ENCODE measurements around the gene PRPF38A.
"Not testable (repeated sequence)": the region's sequence is repeated elsewhere in the genome, so short reads cannot be mapped to it uniquely, and the experiment has no call there.

Gene PRPF38A, protein sequence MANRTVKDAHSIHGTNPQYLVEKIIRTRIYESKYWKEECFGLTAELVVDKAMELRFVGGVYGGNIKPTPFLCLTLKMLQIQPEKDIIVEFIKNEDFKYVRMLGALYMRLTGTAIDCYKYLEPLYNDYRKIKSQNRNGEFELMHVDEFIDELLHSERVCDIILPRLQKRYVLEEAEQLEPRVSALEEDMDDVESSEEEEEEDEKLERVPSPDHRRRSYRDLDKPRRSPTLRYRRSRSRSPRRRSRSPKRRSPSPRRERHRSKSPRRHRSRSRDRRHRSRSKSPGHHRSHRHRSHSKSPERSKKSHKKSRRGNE

DNA sequence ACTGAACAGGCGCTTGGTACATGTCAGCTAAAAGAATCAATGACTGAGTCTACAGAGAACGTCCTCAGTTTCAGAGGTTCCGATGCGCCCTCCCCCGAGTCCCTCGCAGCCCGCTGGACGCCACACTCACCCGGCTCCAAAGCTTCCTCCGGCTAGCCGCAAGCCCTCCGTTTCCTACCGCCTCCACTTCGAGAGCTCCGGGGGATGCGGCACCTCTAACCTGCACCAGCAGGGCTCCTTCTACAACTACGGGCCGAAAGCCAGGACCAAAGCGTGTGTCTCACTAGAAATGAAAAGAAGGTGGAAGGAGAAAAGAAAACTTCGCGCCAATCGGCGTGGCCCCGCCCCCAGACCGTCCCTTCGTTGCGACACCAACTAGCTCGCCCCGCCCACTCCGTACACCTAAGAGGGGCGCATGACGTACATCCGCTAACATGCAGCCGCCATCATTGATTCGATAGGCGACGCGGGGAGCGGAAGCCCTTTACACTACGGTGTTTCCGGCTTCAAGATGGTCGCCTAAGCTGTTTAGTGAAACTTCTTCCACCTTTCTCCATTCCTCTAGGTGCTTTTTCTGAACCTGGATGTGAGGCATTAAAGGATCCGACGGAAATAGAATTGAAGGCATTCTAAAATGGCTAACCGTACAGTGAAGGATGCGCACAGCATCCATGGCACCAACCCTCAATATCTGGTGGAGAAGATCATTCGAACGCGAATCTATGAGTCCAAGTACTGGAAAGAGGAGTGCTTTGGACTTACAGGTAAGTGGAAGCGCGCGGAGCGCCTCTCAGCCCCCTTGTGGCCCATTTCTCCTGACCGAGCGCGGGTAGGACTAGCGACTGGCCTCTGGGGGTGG is at the start of gene PRPF38A, which contains the start of gene ORC1:
TSS of gene PRPF38A (plus strand) at position 487 of the 859 bp plus-strand sequence. CDS start at position 635, 148 bp downstream.
TSS of gene ORC1 (minus strand) at position 308 of the 859 bp plus-strand sequence. CDS start 2,200 bp downstream, outside the sequence.
- DNase-seq, result peak; percentile 98

GRCh38 chr1:52355436-52355835 is 49.0 kb upstream of the PRPF38A start:
- no peak for DNase-seq

DNA sequence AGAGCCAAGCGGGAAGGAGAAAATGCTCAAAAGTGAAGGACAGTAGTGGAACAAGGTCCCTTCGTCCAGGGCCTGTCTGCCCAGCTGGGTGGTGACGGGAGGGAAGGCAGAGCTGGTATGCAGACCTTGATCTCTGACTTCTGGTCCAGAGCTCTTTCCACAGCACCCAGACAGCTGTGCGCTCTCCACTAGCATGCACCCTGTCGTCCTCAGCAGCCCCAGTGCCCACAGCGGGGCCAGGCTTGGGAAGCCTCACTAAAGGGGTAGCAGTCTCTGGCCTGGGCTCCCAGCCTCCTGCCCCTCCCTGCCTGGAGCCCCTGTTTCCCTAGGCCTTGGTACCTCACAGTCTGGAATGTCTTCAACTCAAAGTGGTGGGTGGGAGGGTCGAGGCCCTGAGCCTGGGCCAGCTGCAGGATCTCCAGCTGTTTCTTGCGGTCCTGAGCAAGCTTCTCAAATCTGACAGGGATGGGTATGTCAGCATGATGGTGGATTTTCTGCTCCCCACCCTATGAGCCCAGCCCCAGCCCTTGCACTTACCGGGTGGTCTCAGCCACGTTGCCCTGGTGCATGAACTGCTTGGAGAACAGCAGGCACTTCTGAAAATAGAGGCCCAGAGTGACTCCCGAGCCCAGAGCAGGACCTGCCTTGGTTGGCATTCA is 48.4 kb upstream of the PRPF38A start:
- no peak for DNase-seq

GRCh38 chr1:52356818-52357355 is 47.5 kb upstream of the PRPF38A start:
- no peak for DNase-seq

- no peak for DNase-seq
These were observed 47.0 kb upstream of the PRPF38A start for GRCh38 chr1:52357397-52357796.

DNA sequence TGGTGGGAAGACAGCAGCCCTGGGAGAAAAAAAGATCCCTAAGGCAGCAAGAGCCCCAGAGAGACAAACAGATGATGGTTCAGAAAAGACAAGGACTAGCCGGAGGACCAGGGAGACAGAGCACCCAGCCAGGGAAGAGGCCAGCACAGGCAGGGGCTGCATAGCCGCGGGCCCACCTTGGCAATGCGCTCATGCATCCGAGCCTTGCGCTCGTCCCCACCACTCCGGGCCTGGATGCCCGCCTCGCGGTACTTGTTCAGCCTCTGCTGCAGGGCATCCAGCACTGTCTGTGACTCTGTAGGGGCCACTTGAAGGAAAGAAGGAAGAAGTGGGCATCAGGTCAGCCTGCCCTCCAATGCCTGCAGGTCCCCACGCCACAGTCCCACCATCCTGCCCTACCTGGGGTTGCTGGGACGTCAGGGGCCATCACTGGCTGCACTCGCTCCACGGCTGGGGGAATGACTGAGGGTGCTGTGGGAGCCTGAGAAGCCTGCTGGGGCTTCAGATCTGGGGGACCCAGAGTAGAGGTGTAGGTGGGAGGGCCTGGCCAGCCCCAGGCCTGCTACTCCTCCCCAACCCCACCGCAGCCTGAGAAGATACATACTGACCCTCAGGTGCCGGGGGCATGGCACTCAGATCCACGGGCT is 45.4 kb upstream of the PRPF38A start:
- DNase-seq, result no peak

DNA sequence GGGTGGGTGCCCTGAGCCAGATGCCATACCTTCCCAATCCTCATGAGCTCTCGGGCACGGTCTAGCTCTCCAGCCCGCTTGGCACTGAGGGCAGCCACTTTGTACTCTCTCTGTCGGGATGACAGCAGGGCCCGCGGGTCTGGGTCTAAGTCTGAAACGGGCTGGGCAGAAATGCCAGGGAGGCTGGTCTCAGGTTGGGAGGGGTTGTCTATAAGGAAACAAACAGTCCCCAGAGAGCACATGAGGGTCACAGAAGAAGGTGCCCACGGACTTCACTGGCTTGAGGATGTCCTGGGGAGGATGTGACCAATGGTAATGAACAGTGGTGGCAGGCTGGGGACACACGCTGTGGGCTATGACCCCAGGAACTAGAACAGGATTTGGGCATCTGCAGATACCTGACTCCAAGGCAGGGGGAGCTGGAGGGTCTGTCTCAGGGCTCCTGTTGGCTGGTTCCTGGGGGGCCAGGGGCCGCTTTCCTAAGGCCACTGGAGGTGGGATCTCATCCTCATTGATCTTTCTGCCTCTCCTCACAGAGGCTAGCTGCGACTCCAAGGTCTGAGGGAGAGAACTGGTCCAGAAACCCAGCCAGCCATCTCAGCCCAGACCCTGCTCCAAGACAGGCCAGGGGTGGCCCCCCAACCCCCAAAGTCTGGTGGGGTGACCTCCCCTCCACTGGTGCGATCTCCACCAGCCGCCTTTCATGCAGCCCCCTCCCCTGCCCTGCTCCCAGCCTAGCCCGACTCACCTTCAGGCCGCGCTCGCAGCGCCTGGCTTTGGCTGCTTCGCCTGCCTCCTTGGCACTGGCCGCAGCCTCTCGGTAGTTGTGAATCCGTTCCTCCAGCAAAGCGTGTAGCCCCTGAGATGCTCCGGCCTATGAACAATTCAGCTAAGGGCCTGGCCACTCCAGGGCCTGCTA is 44.5 kb upstream of the PRPF38A start:
- DNase-seq, result no peak

DNA sequence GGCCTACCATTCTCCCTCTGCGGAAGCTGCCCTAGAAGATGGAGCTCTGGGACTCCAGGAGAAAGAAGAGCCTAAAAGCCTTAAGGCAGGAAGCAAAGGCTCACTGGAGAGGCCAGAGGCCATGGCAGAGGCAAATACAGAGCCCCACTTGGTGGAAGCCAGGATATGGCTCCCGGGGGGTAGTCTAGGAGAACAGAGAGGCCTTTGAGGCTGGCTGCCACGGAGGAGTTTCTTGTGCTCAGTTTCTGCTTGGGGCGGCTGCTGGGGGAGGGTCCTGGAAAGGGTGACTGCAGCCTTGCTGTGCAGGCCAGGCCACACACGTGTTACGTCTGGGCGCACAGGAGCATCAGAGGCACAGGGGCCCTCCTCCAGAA is 43.8 kb upstream of the PRPF38A start:
- DNase-seq, result no peak

GRCh38 chr1:52364235-52364839 is 40.1 kb upstream of the PRPF38A start:
- no peak for DNase-seq

GRCh38 chr1:52365071-52365745 is 39.2 kb upstream of the PRPF38A start:
- peak; percentile 30 for DNase-seq

- DNase-seq, result peak; percentile 98
These were observed 38.5 kb upstream of the PRPF38A start, which contains the start of gene CC2D1B for GRCh38 chr1:52365746-52366516. Gene CC2D1B, minus strand, starts transcription at chr1:52366205. Its CDS starts 1,585 bp downstream, at chr1:52364620.

GRCh38 chr1:52366517-52366827 is 37.9 kb upstream of the PRPF38A start:
- DNase-seq, result no peak

GRCh38 chr1:52367272-52367671 is 37.1 kb upstream of the PRPF38A start:
- no peak for DNase-seq

DNA sequence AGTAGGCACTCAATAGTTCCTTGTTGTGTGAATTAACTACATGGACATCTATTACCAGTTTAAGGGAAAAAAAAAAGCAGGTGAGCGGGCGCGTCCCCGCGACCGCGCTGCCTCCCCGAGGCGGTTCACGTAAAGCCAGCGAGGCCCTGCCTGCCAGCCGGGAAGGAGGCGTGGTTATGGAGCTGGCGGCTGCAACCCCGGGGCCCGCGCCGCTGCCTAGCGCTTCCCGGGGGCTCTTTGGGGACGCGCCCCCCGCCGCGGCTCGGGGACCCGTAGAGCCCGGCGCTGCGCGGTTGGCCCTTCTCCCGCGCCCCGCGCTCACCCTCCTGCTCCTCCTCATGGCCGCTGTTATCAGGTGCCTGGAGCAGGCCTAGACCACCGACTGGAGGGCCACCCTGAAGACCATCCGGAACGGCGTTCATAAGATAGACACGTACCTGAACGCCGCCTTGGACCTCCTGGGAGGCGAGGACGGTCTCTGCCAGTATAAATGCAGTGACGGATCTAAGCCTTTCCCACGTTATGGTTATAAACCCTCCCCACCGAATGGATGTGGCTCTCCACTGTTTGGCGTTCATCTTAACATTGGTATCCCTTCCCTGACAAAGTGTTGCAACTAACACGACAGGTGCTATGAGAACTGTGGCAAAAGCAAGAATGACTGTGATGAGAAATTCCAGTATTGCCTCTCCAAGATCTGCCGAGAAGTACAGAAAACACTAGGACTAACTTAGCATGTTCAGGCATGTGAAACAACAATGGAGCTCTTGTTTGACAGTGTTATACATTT is 35.8 kb upstream of the PRPF38A start:
- DNase-seq, result peak; percentile 78

- not testable (repeated sequence) for DNase-seq
These were observed 34.6 kb upstream of the PRPF38A start for GRCh38 chr1:52369851-52370250.

- DNase-seq, result no peak
These were observed 19.0 kb upstream of the PRPF38A start for GRCh38 chr1:52385376-52385775.

DNA sequence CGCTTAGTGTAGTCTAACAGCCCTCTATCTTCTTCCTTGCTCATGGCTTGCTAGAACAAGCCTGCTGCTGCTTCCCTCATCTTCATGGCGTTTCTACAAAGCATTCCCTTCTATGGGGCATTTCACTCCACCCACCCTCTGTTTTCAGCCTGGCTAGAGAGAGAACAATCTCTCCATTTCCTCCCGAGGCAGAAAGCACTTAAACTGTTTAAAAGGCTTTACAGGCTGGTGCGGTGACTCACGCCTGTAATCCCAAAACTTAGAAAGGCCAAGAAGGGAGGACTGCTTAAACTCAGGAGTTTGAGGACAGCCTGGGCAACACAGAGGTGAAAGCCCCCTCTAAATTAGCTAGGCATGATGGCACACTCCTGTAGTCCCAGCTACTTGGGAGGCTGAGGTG is 17.9 kb upstream of the PRPF38A start:
- no peak for DNase-seq

DNA sequence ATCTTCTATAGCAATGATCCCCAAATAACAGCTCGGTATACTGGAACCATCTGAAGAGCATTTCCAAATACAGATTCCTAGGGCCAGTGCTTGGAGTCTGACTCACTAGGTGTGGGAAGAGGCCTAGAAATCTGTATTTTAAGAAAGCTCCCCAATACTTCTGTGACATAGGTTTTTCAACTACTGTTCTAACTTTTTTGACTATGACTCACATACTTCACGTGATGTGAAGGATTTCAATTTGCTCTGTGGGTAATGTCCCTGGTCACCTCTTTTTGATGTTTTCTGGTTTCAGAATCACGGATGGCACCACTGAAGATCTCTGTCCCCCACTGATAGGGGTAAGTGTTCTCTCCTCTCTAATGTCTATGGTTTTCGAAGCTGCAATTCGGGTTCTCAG is 11.2 kb upstream of the PRPF38A start:
- DNase-seq, result no peak

- no peak for DNase-seq
These were observed 4.8 kb upstream of the PRPF38A start for GRCh38 chr1:52399629-52400028.
